GM19372 (cell line): Measurements from ENCODE around the gene METTL9.
A peak's percentile ranks its signal among the peaks of the same experiment; 100 is the strongest.
"Not testable (repeated sequence)": the region's sequence is repeated elsewhere in the genome, so short reads cannot be mapped to it uniquely, and the experiment has no call there.

Experiments used
- ATAC-seq: cut with Tn5 transposase; IDR thresholded peaks from one replicate; pipeline ENCODE4 v1.9.1; 2021; ENCODE audit warnings: mild to moderate bottlenecking, low read depth, moderate library complexity; ENCODE audit not compliant: unreplicated experiment

Gene METTL9

DNA sequence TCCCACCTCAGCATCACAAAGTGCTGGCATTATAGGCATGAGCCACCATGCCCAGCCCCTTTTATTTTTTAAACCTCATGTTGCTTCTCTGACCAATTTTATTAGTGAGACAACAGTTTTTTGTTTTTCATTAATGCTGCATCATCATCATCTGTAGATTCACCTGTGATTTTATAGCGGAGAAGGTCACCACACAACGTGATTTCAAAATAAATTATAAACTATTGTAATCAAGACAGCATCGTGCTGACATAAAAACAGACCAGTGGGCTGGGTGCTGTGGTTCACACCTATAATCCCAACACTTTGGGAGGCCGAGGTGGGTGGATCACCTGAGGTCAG lies 28.7 kb upstream of the METTL9 start:
- ATAC-seq = no peak

- ATAC-seq = not testable (repeated sequence)
These were observed 25.9 kb upstream of the METTL9 start for GRCh38 chr16:21573506-21573905.

- ATAC-seq = no peak
These were observed 25.0 kb upstream of the METTL9 start for GRCh38 chr16:21574372-21574771.

DNA sequence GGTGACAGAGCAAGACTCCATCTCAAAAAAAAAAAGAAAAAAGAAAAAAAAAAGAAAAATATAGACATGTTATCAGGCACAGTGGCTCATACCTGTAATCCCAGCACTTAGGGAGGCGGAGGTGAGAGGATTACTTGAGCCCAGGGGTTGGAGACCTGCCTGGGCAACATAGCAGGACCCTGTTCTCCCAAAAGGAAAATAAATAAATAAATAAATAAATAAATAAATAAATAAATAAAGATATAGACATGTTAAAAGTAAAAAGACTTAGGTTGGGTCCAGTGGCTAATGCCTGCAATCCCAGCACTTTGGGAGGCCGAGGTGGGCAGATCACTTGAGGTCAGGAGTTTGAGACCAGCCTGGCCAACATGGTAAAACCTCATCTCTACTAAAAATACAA lies 23.1 kb upstream of the METTL9 start:
- ATAC-seq = not testable (repeated sequence)

GRCh38 chr16:21577487-21577886 lies 21.9 kb upstream of the METTL9 start:
- not testable (repeated sequence) for ATAC-seq

GRCh38 chr16:21578311-21578710 lies 21.1 kb upstream of the METTL9 start:
- ATAC-seq = not testable (repeated sequence)

DNA sequence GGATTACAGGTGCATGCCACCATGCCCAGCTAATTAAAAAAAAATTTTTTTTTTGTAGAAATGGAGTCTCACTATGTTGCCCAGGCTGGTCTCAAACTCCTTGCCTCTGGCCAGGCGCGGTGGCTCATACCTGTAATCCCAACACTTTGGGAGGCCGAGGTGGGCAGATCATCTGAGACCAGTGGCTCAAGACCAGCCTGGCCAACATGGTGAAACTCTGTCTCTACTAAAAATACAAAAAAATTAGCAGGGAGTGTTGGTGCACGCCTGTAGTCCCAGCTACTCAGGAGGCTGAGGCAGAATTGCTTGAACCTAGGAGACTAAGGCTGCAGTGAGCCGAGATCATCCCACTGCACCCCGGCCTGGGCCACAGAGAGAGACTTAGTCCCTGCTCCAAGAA lies 19.2 kb upstream of the METTL9 start:
- not testable (repeated sequence) for ATAC-seq

- ATAC-seq = no peak
These were observed 18.6 kb upstream of the METTL9 start for GRCh38 chr16:21580807-21581206.

- no peak for ATAC-seq
These were observed 14.6 kb upstream of the METTL9 start for GRCh38 chr16:21584817-21585216.

- ATAC-seq = not testable (repeated sequence)
These were observed 10.8 kb upstream of the METTL9 start for GRCh38 chr16:21588593-21588992.

- ATAC-seq = no peak
These were observed 9.8 kb upstream of the METTL9 start for GRCh38 chr16:21589551-21589950.

DNA sequence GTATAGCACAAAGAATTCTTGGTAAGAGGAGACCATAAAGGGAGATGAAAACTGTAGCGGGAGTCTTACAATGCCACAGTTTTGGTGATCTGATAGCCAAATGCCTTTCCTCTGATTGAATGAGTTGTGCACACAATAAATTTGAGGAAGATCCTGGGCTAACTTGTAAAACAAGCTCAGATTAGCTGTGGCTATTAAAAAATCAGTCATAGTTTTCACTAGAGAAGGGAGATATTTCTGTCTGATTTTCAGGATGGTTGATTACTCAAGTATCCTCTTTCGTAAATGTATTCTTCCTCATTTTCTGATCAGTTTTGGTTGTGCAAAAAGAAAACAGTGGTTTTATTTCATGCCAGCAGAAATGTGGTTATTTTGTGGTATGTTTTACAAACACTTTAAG lies 9.1 kb upstream of the METTL9 start:
- no peak for ATAC-seq

DNA sequence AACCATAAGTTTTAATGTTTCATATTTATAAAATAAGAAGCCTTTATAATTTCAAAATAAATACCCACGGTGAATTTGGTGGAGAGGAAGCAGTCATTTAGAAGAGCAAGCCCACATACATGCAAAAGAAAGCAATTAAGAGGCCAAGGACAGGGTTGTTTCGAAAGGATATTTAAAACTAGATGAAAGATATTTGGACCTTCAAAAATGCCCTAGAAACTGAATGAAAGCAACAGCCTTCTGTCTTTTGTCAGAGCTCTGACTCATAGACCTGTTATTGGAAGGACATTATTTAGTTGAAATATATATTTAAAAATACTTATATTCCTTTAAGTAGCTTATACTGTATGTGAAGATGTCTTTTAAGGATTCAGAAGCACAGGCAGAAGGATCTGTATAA lies 8.6 kb upstream of the METTL9 start:
- ATAC-seq = no peak

GRCh38 chr16:21592191-21592590 lies 7.2 kb upstream of the METTL9 start:
- no peak for ATAC-seq

DNA sequence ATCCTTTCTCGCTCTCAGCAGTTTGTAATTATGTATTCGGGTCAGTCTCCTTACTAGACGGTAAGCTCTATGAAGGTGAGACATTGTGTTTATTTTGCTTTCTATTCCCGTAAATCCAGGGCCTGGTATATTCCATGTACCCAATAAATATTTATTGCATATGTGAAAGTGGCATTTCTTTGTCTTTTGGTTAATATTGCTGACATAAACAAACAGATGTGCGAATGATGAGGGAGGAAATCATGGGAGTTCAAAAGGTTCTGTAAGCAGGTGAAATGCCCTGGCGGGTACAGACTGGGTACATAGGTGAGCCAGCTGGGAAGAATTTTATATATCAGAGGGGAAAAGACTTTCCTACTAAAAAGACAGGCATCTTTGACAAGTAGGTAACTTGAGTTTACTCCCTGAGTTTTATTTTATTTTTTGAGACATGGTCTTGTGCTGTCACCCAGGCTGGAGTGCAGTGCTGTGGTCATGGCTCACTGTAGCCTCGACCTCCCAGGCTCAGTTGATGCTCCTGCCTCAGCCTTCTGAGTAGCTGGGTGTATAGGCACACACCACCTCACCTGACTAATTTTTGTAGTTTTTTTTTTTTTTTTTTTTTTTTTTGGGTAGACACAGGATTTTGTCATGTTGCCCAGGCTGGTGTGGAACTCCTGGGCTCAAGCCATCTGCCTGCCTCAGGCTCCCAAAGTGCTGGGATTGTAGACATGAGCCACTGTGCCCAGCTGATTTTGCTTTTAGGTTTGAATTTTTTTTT lies 5.7 kb upstream of the METTL9 start:
- no peak for ATAC-seq

- no peak for ATAC-seq
These were observed 1.8 kb upstream of the METTL9 start for GRCh38 chr16:21597561-21598030.

DNA sequence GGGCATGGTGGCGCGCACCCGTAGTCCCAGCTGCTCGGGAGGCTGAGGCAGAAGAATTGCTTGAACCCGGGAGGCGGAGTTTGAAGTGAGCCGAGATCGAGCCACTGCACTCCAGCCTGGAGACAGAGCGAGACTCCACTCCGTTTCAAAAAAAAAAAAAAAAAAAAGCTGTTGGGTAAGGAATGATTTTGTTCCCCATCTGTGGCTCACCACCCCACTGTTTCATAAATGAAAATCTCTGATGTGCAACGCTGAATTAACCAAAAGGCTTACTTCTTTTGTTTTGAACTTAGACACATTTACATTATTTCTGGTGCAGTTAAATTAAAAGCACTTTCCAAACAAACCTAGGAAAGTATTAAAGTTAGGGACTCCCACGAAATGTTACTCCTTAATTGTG lies 1.2 kb upstream of the METTL9 start:
- ATAC-seq = no peak

DNA sequence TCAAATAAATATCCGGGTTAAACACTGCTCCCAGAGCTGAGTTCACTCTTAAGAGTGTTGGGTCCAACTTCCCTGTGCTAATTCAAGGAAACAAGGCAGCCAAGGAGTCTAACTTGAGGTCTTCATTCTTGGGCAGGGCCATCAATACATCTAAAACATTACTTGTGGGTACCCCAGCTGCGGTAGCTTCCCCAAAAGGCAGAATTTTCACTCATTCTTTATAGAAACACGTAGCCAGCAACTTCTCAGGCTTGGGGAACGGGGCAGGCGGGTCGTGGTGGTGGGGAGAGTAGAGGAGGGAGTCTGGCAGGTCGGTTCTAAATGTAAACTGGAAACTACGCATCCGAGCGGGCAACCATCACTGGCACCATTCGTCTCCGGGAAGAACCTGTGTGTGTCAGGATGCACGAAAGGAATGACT lies 666 bp upstream of the METTL9 start:
- no peak for ATAC-seq

DNA sequence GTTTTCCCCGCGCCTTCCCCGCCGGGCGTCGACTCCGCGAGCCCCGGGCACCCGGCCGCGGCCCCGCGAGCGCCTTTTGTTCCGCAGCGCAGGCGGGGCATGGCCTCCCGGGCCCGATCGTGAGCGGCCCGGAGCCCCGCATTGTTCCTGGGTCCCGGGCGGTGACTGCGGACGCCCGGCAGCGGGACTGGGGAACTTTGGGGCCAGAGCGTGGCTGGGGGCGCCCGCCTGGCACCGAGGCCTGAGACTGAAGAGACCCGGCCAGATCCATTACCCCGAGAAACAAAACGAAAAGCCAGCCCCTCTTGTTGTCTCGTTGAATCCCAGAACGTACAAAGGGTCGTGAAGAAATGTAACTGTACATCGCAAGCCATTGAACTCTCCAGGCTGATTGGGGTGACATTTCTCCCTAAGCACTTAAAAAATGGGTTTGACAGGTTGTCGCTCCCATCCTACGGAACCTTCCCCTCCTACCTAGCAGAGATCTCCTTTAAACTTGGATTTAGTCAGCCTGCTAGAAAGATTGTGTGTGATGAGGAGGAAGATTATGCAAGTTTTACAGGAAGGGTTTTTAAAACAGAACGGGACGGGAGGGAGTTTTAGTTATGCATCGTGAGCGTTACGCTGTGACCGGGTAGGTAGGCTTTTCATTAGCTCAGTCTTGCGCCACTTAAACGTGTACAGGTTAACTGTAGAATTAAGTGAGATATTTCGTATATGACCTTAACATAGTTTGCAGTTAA lies 825 bp downstream of the METTL9 start:
- ATAC-seq = peak; percentile 12

GRCh38 chr16:21602785-21603184 lies 3.4 kb downstream of the METTL9 start:
- no peak for ATAC-seq

GRCh38 chr16:21603928-21604327 lies 4.6 kb downstream of the METTL9 start:
- no peak for ATAC-seq

DNA sequence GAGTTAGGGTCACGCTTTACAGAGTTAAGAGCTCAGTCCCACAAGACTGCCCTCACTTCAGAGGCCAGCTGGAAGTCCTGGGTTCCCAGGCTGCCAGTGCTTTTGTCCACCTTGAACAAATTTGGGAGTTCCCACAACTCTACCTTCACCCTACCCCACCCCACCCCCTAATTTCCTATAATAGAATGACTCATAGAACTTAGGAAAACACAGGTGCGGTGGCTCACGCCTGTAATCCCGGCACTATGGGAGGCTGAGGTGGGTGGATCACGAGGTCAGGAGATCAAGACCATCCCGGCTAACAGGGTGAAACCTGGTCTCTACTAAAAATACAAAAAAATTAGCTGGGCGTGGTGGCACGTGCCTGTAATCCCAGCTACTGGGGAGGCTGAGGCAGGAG lies 6.5 kb downstream of the METTL9 start:
- ATAC-seq = not testable (repeated sequence)
